Activated CD4-positive, alpha-beta T cell treated with anti-CD3 and anti-CD28 coated beads, Interleukin-2, amount 10 ng/mL, durations not matched to agents 7 days and 5 days (primary cell): ENCODE data around the gene ZFYVE19. TPM values are rescaled to one million over a fixed set of nuclear protein-coding genes. Genes with fewer than 3 reads are reported as not detected.
"Not testable (repeated sequence)": the region's sequence is repeated elsewhere in the genome, so short reads cannot be mapped to it uniquely, and the experiment has no call there.

ENCODE experiments used
- CTCF ChIA-PET: fragments of 350-600 bp; sonication (Branson Sonifier 250); formaldehyde crosslinking; loops from one replicate; lab custom pipeline; 2021; ENCODE audit warnings: antibody characterized with exemption; lab: Charles Lee
- POLR2A ChIA-PET: fragments of 350-600 bp; sonication (Branson Sonifier 250); formaldehyde crosslinking; loops from one replicate; lab custom pipeline; 2021; ENCODE audit warnings: antibody characterized with exemption; lab: Charles Lee
- DNase-seq: peaks from one replicate; pipeline ENCODE4 v3.0.0-alpha.2; 2020
- H3K27ac Mint-ChIP-seq: one replicate; pipeline ENCODE4 v1.8.0; 2021; ENCODE audit warnings: mild to moderate bottlenecking, moderate library complexity, mixed read lengths
- H3K27me3 Mint-ChIP-seq: one replicate; pipeline ENCODE4 v1.8.0; 2021; ENCODE audit warnings: mixed read lengths
- H3K36me3 Mint-ChIP-seq: one replicate; pipeline ENCODE4 v1.8.0; 2021; ENCODE audit warnings: low read depth, mixed read lengths
- H3K4me1 Mint-ChIP-seq: one replicate; pipeline ENCODE4 v1.8.0; 2021; ENCODE audit warnings: mixed read lengths
- H3K4me3 Mint-ChIP-seq: one replicate; pipeline ENCODE4 v1.8.0; 2021; ENCODE audit warnings: mild to moderate bottlenecking, moderate library complexity, mixed read lengths
- H3K9me3 Mint-ChIP-seq: one replicate; pipeline ENCODE4 v1.8.0; 2021; ENCODE audit warnings: mixed read lengths
- total RNA-seq, 2 experiments: library from RNA; stranded (reverse); gene quantifications; one replicate each; pipeline ENCODE4 v1.2.3, GENCODE V29; 2021

ZFYVE19 gene
- total RNA-seq, 2 experiments from 2014 or later, result 31.1 to 32.2 TPM

DNA sequence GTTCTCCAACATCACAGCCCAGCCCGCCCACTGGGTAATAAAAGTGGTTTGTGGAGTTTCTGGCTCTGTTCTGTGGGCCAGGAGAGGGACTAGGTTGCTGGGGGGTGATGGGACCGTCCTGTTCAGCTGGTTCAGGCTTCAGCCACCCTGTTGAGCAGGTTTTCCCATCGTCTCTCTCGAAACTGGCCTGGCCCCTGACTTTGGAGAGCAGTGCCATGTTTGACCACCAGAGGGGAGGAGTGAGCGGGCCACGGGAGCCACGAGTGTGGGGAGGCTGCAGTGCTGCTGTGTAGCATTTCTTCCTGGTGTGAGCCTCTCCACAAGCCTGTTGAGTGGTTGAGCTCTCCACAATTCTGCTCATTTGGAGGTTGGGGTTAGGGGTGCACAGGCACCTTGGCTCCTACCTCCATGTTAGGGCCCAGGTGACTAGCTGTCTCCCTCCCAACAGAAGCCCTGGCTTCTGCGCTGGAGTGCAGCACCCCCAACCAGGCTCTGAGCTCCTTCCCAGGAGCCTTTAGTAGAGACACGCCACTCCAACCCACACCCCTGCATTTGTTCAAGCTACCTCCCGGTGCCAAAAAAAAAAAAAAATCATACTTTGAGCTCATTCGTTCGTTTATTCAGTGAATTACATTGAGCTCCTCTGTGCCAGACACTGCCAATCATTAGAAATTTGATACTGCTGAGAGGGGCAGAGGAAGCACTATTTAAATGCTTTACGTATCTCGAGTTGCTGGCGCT, 50.9 kb downstream of the ZFYVE19 start:
- DNase-seq, result peak; percentile 83
- peaks cover 19% of the 10 kb centered on the region for H3K4me1 Mint-ChIP-seq
- no peaks in the 10 kb centered on the region for H3K9me3 Mint-ChIP-seq
- CTCF ChIA-PET, result interaction anchor here (0.5 to 8.9 kb wide), 25 partner anchors 8 to 1694 kb away, joined by 3 to 165 read pairs (median 5); partner anchors contain the start of genes SPINT1 and VPS18
- peaks cover 5% of the 10 kb centered on the region for H3K27me3 Mint-ChIP-seq
- H3K36me3 Mint-ChIP-seq, result no peaks in the 10 kb centered on the region
- no peak overlapping the region for H3K4me3 Mint-ChIP-seq
- H3K27ac Mint-ChIP-seq, result peak overlapping the region; percentile 39
- POLR2A ChIA-PET, result interaction anchor here (0.6 to 2.6 kb wide), 3 partner anchors 32 to 37 kb away, joined by 3 to 15 read pairs (median 4); partner anchors contain the start of gene VPS18

GRCh38 chr15:40858706-40859105, 51.8 kb downstream of the ZFYVE19 start:
- no peak for DNase-seq
- POLR2A ChIA-PET, result interaction anchor here (2.6 kb wide), 1 partner anchor 36 kb away, joined by 15 read pairs; the partner anchor contains the start of gene VPS18
- H3K27ac Mint-ChIP-seq, result no peak overlapping the region
- CTCF ChIA-PET, result interaction anchor here (0.6 to 8.9 kb wide), 22 partner anchors 9 to 327 kb away, joined by 3 to 165 read pairs (median 4); partner anchors contain the start of genes DNAJC17, SPINT1, VPS18 and ZFYVE19
- H3K4me1 Mint-ChIP-seq, result peaks cover 19% of the 10 kb centered on the region
- H3K4me3 Mint-ChIP-seq, result no peak overlapping the region
- no peaks in the 10 kb centered on the region for H3K9me3 Mint-ChIP-seq
- no peaks in the 10 kb centered on the region for H3K36me3 Mint-ChIP-seq
- H3K27me3 Mint-ChIP-seq, result peaks cover 8% of the 10 kb centered on the region

DNA sequence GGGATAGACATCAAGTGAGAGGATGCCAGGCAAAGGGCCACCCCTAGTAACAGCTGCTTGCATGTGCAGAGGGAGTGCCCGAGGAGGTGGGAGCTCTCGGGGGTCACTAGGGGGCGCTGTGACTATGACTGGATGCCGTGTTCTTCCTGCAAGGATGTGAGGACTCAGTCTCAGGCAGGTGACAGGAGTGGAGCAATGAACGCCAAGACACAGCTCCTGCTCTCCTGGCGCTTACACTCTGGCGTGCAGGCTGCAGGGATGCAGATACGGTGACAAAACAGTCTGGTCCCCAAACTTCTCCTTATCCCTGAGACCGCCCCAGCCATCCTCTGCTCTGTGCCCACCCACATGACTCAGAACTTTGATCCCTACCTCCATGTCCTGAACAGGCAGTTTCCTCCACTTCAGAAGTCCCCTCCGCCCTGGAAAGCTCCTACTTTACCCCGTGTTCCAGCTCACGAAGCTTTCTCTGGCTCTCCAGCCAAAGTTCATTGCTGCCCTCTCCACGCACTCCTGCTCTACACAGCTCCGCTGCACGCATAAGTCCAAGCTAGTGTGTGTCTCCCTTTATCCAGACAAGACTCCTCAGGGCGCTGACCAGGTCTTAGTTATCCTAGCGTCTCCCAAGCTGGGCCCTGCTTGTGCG, 52.4 kb downstream of the ZFYVE19 start:
- POLR2A ChIA-PET, result interaction anchor here (2.6 kb wide), 1 partner anchor 35 kb away, joined by 15 read pairs; the partner anchor contains the start of gene VPS18
- H3K4me3 Mint-ChIP-seq, result no peak overlapping the region
- no peaks in the 10 kb centered on the region for H3K9me3 Mint-ChIP-seq
- H3K27me3 Mint-ChIP-seq, result peaks cover 8% of the 10 kb centered on the region
- no peaks in the 10 kb centered on the region for H3K36me3 Mint-ChIP-seq
- H3K4me1 Mint-ChIP-seq, result peaks cover 19% of the 10 kb centered on the region
- no peak overlapping the region for H3K27ac Mint-ChIP-seq
- CTCF ChIA-PET, result interaction anchor here (0.6 to 8.9 kb wide), 21 partner anchors 8 to 327 kb away, joined by 3 to 165 read pairs (median 4); partner anchors contain the start of genes DNAJC17, SPINT1, VPS18 and ZFYVE19
- peak; percentile 89 for DNase-seq

GRCh38 chr15:40861147-40861546, 54.3 kb downstream of the ZFYVE19 start:
- H3K9me3 Mint-ChIP-seq, H3K4me3 Mint-ChIP-seq, H3K27ac Mint-ChIP-seq, H3K27me3 Mint-ChIP-seq, POLR2A ChIA-PET, H3K36me3 Mint-ChIP-seq, DNase-seq: not testable (repeated sequence)
- peaks cover 19% of the 10 kb centered on the region for H3K4me1 Mint-ChIP-seq
- CTCF ChIA-PET, result interaction anchor here (0.6 to 1.3 kb wide), 5 partner anchors 12 to 297 kb away, joined by 3 to 5 read pairs (median 4); partner anchors contain the start of gene CCDC32

- Mint-ChIP-seq H3K4me1 (peaks cover 10% of the 10 kb centered on the region), H3K4me3 (no peak overlapping the region), H3K27ac (no peak overlapping the region), H3K9me3 (no peaks in the 10 kb centered on the region), H3K36me3 (no peaks in the 10 kb centered on the region), H3K27me3 (peaks cover 8% of the 10 kb centered on the region)
- no peak for DNase-seq
- ChIA-PET CTCF (interaction anchor here (0.7 to 2.8 kb wide), 3 partner anchors 9 to 41 kb away, joined by 3 to 10 read pairs (median 3); no protein-coding TSS in a partner anchor), POLR2A (no interaction called here)
Measured at GRCh38 chr15:40863660-40864270, 56.9 kb downstream of the ZFYVE19 start.

Other genes with a start within 250 kb of the ZFYVE19 start
- gene CCDC32, start 242.0 kb upstream of the ZFYVE19 start, total RNA-seq, result 10 to 100 TPM; 17.0 to 22.7 TPM
- 10 to 100 TPM in 1 of 2 experiments, 1 to 10 TPM in 1; 10.0 to 13.0 TPM for gene RPUSD2, start 237.8 kb upstream of the ZFYVE19 start, total RNA-seq
- 10 to 100 TPM; 62.2 to 69.0 TPM for gene KNL1, start 212.8 kb upstream of the ZFYVE19 start, total RNA-seq
- 10 to 100 TPM; 59.9 to 66.7 TPM for gene RAD51, start 111.9 kb upstream of the ZFYVE19 start, total RNA-seq
- 10 to 100 TPM; 26.0 to 32.6 TPM for gene RMDN3, start 51.8 kb upstream of the ZFYVE19 start, total RNA-seq
- 10 to 100 TPM; 33.9 to 35.5 TPM for gene GCHFR, start 43.0 kb upstream of the ZFYVE19 start, total RNA-seq
- gene C15orf62, start 37.1 kb upstream of the ZFYVE19 start, total RNA-seq, result 1 to 10 TPM; 1.0 to 1.3 TPM
- gene DNAJC17, start 384 bp downstream of the ZFYVE19 start, total RNA-seq, result 10 to 100 TPM; 42.2 to 44.3 TPM
- not detected for gene PPP1R14D, start 21.6 kb downstream of the ZFYVE19 start, total RNA-seq
- gene SPINT1, start 37.0 kb downstream of the ZFYVE19 start, total RNA-seq, result 1 to 10 TPM; 1.7 to 2.9 TPM
- not detected for gene RHOV, start 67.1 kb downstream of the ZFYVE19 start, total RNA-seq
- 10 to 100 TPM; 16.2 to 16.6 TPM for gene VPS18, start 87.4 kb downstream of the ZFYVE19 start, total RNA-seq
- gene DLL4, start 122.3 kb downstream of the ZFYVE19 start, total RNA-seq, result not detected
- gene CHAC1, start 146.4 kb downstream of the ZFYVE19 start, total RNA-seq, result 1 to 10 TPM; 4.7 to 6.7 TPM